Hepatocyte (in vitro differentiated cells): ENCODE results near the gene FAM117B.

ENCODE experiments used
- EZH2 ChIP-seq: fragments of 200-600 bp; sonication (generic); IDR thresholded peaks from 2 replicates; pipeline ENCODE4 v1.6.1; 2016; ENCODE audit warnings: antibody characterized with exemption, mild to moderate bottlenecking, borderline replicate concordance
- EZH2phosphoT487 ChIP-seq: fragments of 200-600 bp; sonication (generic); IDR thresholded peaks from one replicate; pipeline ENCODE4 v1.6.1; 2018; ENCODE audit warnings: antibody characterized with exemption, mild to moderate bottlenecking, low read depth, moderate library complexity; ENCODE audit not compliant: unreplicated experiment, severe bottlenecking
- TF ChIP-seq, protein P1 (sequence below): fragments of 200-600 bp; sonication (generic); IDR thresholded peaks from 2 replicates; pipeline ENCODE4 v1.5.1; 2016; ENCODE audit warnings: antibody characterized with exemption, mild to moderate bottlenecking; ENCODE audit not compliant: poor library complexity

DNA sequence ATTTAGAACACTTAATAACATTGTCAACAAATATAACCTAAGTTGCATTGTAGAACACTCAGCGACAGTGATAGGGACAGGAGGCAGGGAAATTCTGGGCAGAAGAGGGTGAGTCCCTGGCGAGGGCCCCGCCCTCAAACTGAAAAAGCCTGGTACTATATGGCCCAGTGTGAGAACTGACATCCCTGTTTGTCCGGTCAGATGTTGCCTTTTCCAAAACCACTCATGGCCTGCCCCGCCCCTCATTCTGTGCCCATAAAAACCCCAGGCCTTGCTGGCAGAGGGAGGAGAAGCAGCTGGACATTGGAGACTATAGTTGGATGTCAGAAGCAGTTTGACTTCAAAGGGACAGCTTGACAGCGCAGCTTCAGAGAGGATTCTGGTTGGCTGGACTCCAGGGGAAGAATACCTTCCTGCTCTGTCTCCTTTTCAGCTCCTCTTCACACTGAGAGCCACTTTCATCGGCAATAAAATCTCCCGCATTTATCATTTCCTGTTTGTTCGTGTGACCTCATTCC, 47.0 kb downstream of the FAM117B start:
- TF ChIP-seq, protein P1, sequence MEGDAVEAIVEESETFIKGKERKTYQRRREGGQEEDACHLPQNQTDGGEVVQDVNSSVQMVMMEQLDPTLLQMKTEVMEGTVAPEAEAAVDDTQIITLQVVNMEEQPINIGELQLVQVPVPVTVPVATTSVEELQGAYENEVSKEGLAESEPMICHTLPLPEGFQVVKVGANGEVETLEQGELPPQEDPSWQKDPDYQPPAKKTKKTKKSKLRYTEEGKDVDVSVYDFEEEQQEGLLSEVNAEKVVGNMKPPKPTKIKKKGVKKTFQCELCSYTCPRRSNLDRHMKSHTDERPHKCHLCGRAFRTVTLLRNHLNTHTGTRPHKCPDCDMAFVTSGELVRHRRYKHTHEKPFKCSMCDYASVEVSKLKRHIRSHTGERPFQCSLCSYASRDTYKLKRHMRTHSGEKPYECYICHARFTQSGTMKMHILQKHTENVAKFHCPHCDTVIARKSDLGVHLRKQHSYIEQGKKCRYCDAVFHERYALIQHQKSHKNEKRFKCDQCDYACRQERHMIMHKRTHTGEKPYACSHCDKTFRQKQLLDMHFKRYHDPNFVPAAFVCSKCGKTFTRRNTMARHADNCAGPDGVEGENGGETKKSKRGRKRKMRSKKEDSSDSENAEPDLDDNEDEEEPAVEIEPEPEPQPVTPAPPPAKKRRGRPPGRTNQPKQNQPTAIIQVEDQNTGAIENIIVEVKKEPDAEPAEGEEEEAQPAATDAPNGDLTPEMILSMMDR, result no peak
- TF ChIP-seq EZH2phosphoT487 (no peak), EZH2 (no peak)
